ENCODE measurements around the gene CDC26. TPM values are rescaled to one million over a fixed set of nuclear protein-coding genes. Genes with fewer than 3 reads are reported as not detected.

Gene CDC26
- total RNA-seq, 5 donors from 2014 or later (not counting 1 experiment from before 2014, with no cell fraction given) = 25.1 to 37.0 (median 34.7) TPM

- CTCF ChIA-PET = no interaction called here
- H3K4me3 Mint-ChIP-seq = no peak overlapping the region
- POLR2A ChIA-PET = no interaction called here
Observed at GRCh38 chr9:113315231-113315630, 39.9 kb upstream of the CDC26 start.

DNA sequence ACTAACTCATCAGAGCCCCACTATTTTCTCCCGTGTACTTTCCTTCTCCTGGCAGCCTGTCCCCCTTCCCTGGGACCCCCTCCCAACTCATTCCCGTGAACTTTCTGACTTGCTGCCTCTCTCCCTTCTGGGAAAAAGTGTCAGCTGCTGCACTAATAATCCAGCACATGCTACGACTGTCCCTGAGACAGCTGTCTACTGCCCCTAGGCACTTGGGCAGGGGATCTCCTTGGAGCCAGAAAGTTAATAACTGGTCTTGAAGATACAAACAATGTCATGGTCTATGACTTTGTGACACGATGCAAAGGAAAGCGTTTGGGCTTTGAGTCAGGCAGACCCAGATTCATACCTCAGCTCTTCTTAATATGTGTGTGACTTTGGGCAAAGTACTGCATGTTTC lies 37.9 kb upstream of the CDC26 start:
- H3K4me1 Mint-ChIP-seq = no peaks in the 10 kb centered on the region
- Histone ChIP-seq H3K4me1 (ENCODE audit: control insufficient read depth in 1 of 2, extremely low read depth in 1 of 2, insufficient read depth in 2 of 2, low read length in 2 of 2) (no peaks in the 10 kb centered on the region), H3K36me3 (ENCODE audit: control insufficient read depth in 2 of 2, extremely low read depth in 1 of 2, insufficient read depth in 1 of 2, low read length in 1 of 2) (no peaks in the 10 kb centered on the region), H3K27me3 (replicated peaks in 1 of 2; ENCODE audit: control insufficient read depth in 2 of 2, extremely low read depth in 1 of 2, insufficient read depth in 2 of 2, low read length in 1 of 2) (peaks cover 0 to 2% of the 10 kb centered on the region in 2 experiments), H3K9me3 (no peaks in the 10 kb centered on the region), H3K27ac (ENCODE audit: low read length) (no peak overlapping the region), H3K4me3 (ENCODE audit: control insufficient read depth in 1 of 2, extremely low read depth in 1 of 2, low read length in 1 of 2) (no peak overlapping the region)
- H3K36me3 Mint-ChIP-seq = no peaks in the 10 kb centered on the region
- 86% methylated on average over 1 of the region's 5 CpGs for WGBS (ENCODE audit: insufficient coverage)
- H3K27me3 Mint-ChIP-seq = peaks cover 3 to 4% of the 10 kb centered on the region in 2 donors
- no peak overlapping the region for H3K4me3 Mint-ChIP-seq
- DNase-seq (no peak), ATAC-seq (replicated peaks in 1 of 4) (no peak)
- no peak overlapping the region for H3K27ac Mint-ChIP-seq
- no peaks in the 10 kb centered on the region for H3K9me3 Mint-ChIP-seq
- POLR2A ChIA-PET = no interaction called here
- CTCF ChIA-PET = interaction anchor here in 1 of 2 donors (0.7 kb wide), 1 partner anchor 86 kb away, joined by 4 read pairs; no protein-coding TSS in a partner anchor

More at GRCh38 chr9:113315231-113315630, 39.9 kb upstream of the CDC26 start:
- Histone ChIP-seq H3K4me1 (ENCODE audit: control insufficient read depth in 1 of 2, extremely low read depth in 1 of 2, insufficient read depth in 2 of 2, low read length in 2 of 2) (no peaks in the 10 kb centered on the region), H3K27me3 (replicated peaks in 1 of 2; ENCODE audit: control insufficient read depth in 2 of 2, extremely low read depth in 1 of 2, insufficient read depth in 2 of 2, low read length in 1 of 2) (peaks cover 0 to 2% of the 10 kb centered on the region in 2 experiments), H3K27ac (ENCODE audit: low read length) (no peak overlapping the region), H3K9me3 (no peaks in the 10 kb centered on the region), H3K36me3 (ENCODE audit: control insufficient read depth in 2 of 2, extremely low read depth in 1 of 2, insufficient read depth in 1 of 2, low read length in 1 of 2) (no peaks in the 10 kb centered on the region), H3K4me3 (ENCODE audit: control insufficient read depth in 1 of 2, extremely low read depth in 1 of 2, low read length in 1 of 2) (no peak overlapping the region)
- H3K27ac Mint-ChIP-seq = no peak overlapping the region
- no peaks in the 10 kb centered on the region for H3K4me1 Mint-ChIP-seq
- H3K9me3 Mint-ChIP-seq = no peaks in the 10 kb centered on the region
- ATAC-seq (replicated peaks in 1 of 4) (no peak), DNase-seq (no peak)
- H3K36me3 Mint-ChIP-seq = peaks cover 6% of the 10 kb centered on the region
- H3K27me3 Mint-ChIP-seq = peaks cover 3 to 4% of the 10 kb centered on the region in 2 donors

DNA sequence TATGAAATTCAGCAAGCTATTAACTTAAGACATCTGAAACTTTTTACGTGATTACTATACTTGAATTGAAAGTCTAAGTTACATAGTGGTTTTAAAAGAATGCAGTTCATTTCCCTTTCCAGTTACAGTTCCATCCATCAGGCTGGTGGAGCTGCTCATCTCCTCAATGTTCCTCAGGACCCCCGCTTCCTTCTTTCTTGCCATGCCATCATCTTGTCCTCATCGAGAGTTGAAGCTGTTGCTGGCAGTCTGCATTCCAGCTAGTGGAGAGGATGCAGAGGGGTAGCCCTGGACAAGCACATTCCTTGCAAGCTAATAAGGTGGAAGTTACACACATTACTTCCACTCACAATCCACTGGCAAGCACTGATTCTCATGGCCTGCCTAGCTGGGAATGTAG lies 36.6 kb upstream of the CDC26 start:
- Histone ChIP-seq H3K9me3 (no peaks in the 10 kb centered on the region), H3K36me3 (ENCODE audit: control insufficient read depth in 2 of 2, extremely low read depth in 1 of 2, insufficient read depth in 1 of 2, low read length in 1 of 2) (no peaks in the 10 kb centered on the region), H3K27me3 (replicated peaks in 1 of 2; ENCODE audit: control insufficient read depth in 2 of 2, extremely low read depth in 1 of 2, insufficient read depth in 2 of 2, low read length in 1 of 2) (peaks cover 0 to 7% of the 10 kb centered on the region in 2 experiments), H3K27ac (ENCODE audit: low read length) (no peak overlapping the region), H3K4me1 (ENCODE audit: control insufficient read depth in 1 of 2, extremely low read depth in 1 of 2, insufficient read depth in 2 of 2, low read length in 2 of 2) (no peaks in the 10 kb centered on the region), H3K4me3 (ENCODE audit: control insufficient read depth in 1 of 2, extremely low read depth in 1 of 2, low read length in 1 of 2) (no peak overlapping the region)
- Mint-ChIP-seq H3K27ac (no peak overlapping the region), H3K4me3 (no peak overlapping the region), H3K36me3 (no peaks in the 10 kb centered on the region), H3K27me3 (peaks cover 4 to 6% of the 10 kb centered on the region in 2 donors), H3K4me1 (no peaks in the 10 kb centered on the region), H3K9me3 (no peaks in the 10 kb centered on the region)
- ChIA-PET CTCF (interaction anchor here in 1 of 2 donors (0.7 kb wide), 1 partner anchor 172 kb away, joined by 3 read pairs; no protein-coding TSS in a partner anchor), POLR2A (no interaction called here)
- DNase-seq (no peak), ATAC-seq (replicated peaks in 1 of 4) (no peak)
- no CpG with 5 or more reads among the region's 3 CpGs for WGBS (ENCODE audit: insufficient coverage)

DNA sequence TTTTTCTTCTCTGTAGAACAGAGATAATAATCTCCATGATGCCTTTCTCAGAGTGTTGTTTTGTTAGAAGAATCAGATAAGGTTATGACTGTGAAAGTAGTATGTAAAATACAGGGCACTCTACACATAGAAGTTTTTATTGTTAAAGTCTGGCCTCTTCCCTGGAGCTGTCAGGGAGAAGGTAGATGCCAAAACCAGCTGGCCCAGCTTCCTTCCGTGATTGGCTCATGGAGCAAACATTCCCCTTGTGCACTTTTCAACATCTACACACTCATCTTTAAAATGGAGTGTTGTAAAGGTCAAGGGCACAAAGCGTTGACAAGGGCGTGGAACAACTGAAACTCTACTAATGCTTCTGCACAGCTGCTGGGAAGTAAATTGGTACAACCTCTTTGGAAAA lies 35.2 kb upstream of the CDC26 start:
- DNase-seq (no peak), ATAC-seq (replicated peaks in 1 of 4) (no peak)
- ChIA-PET CTCF (interaction anchor here in 1 of 2 donors (0.7 to 1.3 kb wide), 2 partner anchors 13 to 96 kb away, joined by 3 read pairs; no protein-coding TSS in a partner anchor), POLR2A (no interaction called here)
- Histone ChIP-seq H3K9me3 (no peaks in the 10 kb centered on the region), H3K4me3 (ENCODE audit: control insufficient read depth in 1 of 2, extremely low read depth in 1 of 2, low read length in 1 of 2) (no peak overlapping the region), H3K27me3 (replicated peaks in 1 of 2; ENCODE audit: control insufficient read depth in 2 of 2, extremely low read depth in 1 of 2, insufficient read depth in 2 of 2, low read length in 1 of 2) (peaks cover 0 to 7% of the 10 kb centered on the region in 2 experiments), H3K27ac (ENCODE audit: low read length) (no peak overlapping the region), H3K36me3 (ENCODE audit: control insufficient read depth in 2 of 2, extremely low read depth in 1 of 2, insufficient read depth in 1 of 2, low read length in 1 of 2) (no peaks in the 10 kb centered on the region), H3K4me1 (ENCODE audit: control insufficient read depth in 1 of 2, extremely low read depth in 1 of 2, insufficient read depth in 2 of 2, low read length in 2 of 2) (no peaks in the 10 kb centered on the region)
- no peak overlapping the region for H3K4me3 Mint-ChIP-seq
- no peaks in the 10 kb centered on the region for H3K4me1 Mint-ChIP-seq
- WGBS (ENCODE audit: insufficient coverage) = no CpG with 5 or more reads among the region's 3 CpGs
- no peaks in the 10 kb centered on the region for H3K36me3 Mint-ChIP-seq
- H3K9me3 Mint-ChIP-seq = no peaks in the 10 kb centered on the region
- H3K27ac Mint-ChIP-seq = no peak overlapping the region
- peaks cover 0 to 6% of the 10 kb centered on the region in 2 donors for H3K27me3 Mint-ChIP-seq

DNA sequence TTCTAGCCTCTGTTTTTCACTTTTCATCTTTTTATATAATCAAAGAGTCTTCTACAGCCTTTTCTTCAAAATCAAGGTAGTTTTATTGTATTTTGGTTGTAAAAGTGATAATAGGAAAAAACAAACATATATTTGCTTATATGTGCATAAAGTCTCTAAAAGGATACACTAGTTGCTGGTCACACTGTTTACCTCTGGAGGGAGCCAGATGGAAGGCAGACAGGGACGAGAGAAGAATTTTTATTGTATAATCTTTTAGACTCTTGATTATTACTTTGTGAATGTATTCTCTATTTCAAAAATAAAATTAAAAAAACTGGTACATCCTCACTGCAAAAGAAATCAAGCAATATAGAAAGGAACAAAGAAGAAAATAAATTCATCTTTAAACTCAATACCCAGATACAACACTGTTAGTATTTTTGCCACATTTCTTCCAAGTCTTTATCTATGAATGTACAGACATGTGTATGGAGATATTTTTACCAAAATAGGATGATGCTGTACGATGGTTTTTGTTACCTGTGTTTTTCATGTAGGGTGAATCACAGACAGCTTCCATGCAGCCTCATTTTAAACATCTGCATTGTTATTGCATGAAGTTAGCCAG lies 33.9 kb upstream of the CDC26 start:
- H3K4me3 Mint-ChIP-seq = no peak overlapping the region
- Histone ChIP-seq H3K27ac (ENCODE audit: low read length) (no peak overlapping the region), H3K36me3 (ENCODE audit: control insufficient read depth in 2 of 2, extremely low read depth in 1 of 2, insufficient read depth in 1 of 2, low read length in 1 of 2) (no peaks in the 10 kb centered on the region), H3K9me3 (no peaks in the 10 kb centered on the region), H3K4me3 (ENCODE audit: control insufficient read depth in 1 of 2, extremely low read depth in 1 of 2, low read length in 1 of 2) (no peak overlapping the region), H3K4me1 (ENCODE audit: control insufficient read depth in 1 of 2, extremely low read depth in 1 of 2, insufficient read depth in 2 of 2, low read length in 2 of 2) (no peaks in the 10 kb centered on the region), H3K27me3 (replicated peaks in 1 of 2; ENCODE audit: control insufficient read depth in 2 of 2, extremely low read depth in 1 of 2, insufficient read depth in 2 of 2, low read length in 1 of 2) (peaks cover 0 to 9% of the 10 kb centered on the region in 2 experiments)
- no CpG with 5 or more reads among the region's 2 CpGs for WGBS (ENCODE audit: insufficient coverage)
- peak in 14 of 35 experiments; percentile 2 to 54 (median 9) for DNase-seq
- H3K36me3 Mint-ChIP-seq = no peaks in the 10 kb centered on the region
- peak in 2 of 4 experiments; percentile 48 to 57 for ATAC-seq (replicated peaks in 1 of 4)
- H3K4me1 Mint-ChIP-seq = no peaks in the 10 kb centered on the region
- H3K27ac Mint-ChIP-seq = no peak overlapping the region
- ChIA-PET CTCF (interaction anchor here (0.6 to 1.0 kb wide), 4 partner anchors 18 to 351 kb away, joined by 3 to 5 read pairs (median 4); no protein-coding TSS in a partner anchor), POLR2A (interaction anchor here in 1 of 2 donors (0.7 kb wide), 1 partner anchor 173 kb away, joined by 6 read pairs; no protein-coding TSS in a partner anchor)
- H3K9me3 Mint-ChIP-seq = no peaks in the 10 kb centered on the region
- H3K27me3 Mint-ChIP-seq = peaks cover 0 to 6% of the 10 kb centered on the region in 2 donors

DNA sequence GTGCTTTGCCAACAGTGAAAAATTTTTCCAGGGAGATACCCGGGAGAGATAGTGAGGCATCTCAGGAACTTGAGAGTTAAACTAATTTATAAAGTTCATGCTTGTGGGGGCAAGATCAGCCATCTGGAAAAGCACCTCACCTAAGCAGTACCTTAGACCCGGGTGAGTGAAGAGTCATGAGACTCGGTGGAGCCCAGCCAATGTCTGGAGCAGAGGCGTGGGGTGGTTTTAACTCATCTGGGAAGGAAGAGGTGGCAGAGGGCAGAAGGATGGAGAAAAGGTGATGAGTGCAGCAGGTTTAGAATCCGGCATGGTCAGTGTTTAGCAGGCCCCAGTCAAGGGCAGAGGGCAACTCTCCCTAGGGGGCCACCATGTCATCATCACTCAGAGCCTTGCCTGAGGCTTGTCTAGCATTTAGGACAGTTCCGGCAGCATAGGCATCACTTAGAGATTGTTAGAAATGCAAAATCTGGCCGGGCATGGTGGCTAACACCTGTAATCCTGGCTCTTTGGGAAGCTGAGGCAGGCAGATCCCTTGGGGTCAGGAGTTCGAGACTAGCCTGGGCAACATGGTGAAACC lies 32.1 kb upstream of the CDC26 start:
- ATAC-seq (replicated peaks in 1 of 4) (no peak), DNase-seq (no peak)
- Histone ChIP-seq H3K27me3 (replicated peaks in 1 of 2; ENCODE audit: control insufficient read depth in 2 of 2, extremely low read depth in 1 of 2, insufficient read depth in 2 of 2, low read length in 1 of 2) (peaks cover 0 to 9% of the 10 kb centered on the region in 2 experiments), H3K27ac (ENCODE audit: low read length) (no peak overlapping the region), H3K36me3 (ENCODE audit: control insufficient read depth in 2 of 2, extremely low read depth in 1 of 2, insufficient read depth in 1 of 2, low read length in 1 of 2) (no peaks in the 10 kb centered on the region), H3K4me3 (ENCODE audit: control insufficient read depth in 1 of 2, extremely low read depth in 1 of 2, low read length in 1 of 2) (no peak overlapping the region), H3K9me3 (no peaks in the 10 kb centered on the region), H3K4me1 (ENCODE audit: control insufficient read depth in 1 of 2, extremely low read depth in 1 of 2, insufficient read depth in 2 of 2, low read length in 2 of 2) (no peaks in the 10 kb centered on the region)
- ChIA-PET CTCF (interaction anchor here in 1 of 2 donors (0.7 kb wide), 1 partner anchor 272 kb away, joined by 7 read pairs; no protein-coding TSS in a partner anchor), POLR2A (no interaction called here)
- H3K4me3 Mint-ChIP-seq = no peak overlapping the region
- H3K36me3 Mint-ChIP-seq = no peaks in the 10 kb centered on the region
- WGBS (ENCODE audit: insufficient coverage) = no CpG with 5 or more reads among the region's 8 CpGs
- peaks cover 0 to 13% of the 10 kb centered on the region in 2 donors for H3K27me3 Mint-ChIP-seq
- H3K4me1 Mint-ChIP-seq = no peaks in the 10 kb centered on the region
- no peaks in the 10 kb centered on the region for H3K9me3 Mint-ChIP-seq
- H3K27ac Mint-ChIP-seq = no peak overlapping the region

All from T-cell (primary cell).